Measurements from ENCODE around the gene SP110.
"Not testable (repeated sequence)": the region's sequence is repeated elsewhere in the genome, so short reads cannot be mapped to it uniquely, and the experiment has no call there.

Gene SP110

DNA sequence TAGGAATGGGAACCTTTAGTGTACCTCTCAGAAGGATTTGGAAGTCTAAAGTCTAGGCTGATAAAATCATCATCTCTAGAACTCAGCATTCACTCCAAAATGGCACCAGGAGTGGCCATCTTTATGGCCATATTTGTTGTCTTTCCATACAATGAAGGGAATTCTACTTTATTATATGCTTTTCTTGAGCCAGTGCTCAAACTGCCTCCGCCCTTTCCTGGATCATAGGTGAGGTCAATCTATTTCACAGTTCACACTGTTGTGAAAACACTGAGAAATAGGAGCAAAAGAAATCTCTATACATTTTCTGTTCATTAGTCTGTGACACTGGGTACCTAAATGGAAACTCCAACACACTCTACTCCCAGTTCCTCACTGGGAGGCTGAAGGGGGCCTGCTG, 55.6 kb downstream of the SP110 start:
- DNase-seq, result no peak

DNA sequence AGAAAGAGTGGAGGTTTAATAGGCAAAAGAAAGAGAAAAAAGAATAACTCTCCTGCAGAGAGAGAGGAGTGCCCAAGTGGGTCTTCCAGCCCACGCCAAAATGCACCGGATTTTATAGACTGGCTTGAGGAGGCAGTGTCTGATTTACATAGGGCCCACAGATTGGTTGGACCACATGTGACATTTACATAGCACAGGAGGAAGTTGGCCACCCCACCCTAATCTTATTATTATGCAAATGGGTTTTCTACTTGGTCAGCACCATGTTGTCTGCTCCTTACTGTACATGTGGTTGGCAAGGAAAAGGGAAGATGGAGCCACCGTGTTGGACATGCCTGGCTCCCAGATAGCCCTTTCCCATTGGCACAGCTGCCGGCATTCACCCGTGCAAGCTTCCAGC, 56.8 kb downstream of the SP110 start:
- no peak for DNase-seq

DNA sequence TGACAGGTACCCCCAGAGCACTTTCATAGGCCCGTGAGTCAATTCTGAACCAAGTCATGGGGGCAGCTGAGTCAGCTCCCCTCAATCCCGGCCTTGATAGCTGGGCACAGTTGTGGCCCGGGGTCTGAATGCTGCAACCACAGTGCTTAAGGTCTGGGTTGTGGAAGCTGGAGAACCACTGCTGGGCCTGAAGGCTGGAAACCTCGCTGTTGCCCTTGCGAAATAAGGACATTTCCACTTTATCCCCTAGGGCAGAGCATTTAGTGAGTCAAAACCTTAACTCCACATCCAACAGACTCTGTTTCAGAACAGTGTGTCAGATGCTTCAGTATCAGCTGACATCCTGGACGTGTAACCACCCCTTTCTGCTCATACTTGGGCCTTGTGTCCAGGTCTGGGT, 58.6 kb downstream of the SP110 start:
- no peak for DNase-seq

DNA sequence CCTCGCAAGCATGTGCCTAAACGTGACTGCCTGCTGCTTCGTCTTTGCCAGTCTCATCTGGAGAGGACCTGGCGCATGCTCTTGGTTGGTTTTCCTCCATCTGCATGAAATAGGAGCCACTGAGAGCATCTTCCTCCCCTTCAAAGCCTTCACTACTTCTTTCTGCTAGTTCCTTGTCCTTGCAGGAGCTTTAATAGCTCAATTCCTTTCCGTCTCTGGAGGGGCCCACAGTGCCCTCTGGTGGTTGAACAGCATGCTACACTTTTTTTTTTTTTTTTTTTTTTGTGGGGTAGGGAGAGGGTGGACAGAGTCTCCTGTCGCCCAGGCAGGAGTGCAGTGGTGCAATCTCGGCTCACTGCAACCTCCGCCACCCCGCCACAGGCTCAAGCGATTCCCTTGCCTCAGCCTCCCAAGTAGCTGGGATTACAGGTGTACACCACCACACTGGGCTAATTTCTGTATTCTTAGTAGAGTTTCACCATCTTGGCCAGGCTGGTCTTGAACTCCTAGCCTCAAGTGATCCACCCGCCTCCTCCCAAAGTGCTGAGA, 59.6 kb downstream of the SP110 start:
- peak; percentile 42 for DNase-seq

DNA sequence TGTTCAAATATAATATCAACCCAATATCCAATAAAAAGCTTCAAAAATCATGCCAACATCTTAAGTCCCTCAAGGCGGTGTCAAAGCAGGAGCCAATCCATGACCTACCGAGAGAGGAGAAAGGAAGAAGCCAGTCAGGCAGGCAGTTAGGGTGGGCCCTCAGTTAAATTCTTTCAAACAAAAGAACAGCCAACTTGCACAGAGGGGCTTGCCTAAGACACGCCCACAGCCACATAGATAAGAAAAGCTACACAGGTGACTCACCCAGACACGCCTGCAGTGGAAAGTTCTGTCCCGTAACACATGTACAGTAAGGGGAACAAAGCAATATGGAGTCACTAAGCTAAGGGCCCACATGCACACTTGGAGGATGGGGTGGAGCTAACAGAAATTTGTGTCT, 61.3 kb downstream of the SP110 start:
- no peak for DNase-seq

DNA sequence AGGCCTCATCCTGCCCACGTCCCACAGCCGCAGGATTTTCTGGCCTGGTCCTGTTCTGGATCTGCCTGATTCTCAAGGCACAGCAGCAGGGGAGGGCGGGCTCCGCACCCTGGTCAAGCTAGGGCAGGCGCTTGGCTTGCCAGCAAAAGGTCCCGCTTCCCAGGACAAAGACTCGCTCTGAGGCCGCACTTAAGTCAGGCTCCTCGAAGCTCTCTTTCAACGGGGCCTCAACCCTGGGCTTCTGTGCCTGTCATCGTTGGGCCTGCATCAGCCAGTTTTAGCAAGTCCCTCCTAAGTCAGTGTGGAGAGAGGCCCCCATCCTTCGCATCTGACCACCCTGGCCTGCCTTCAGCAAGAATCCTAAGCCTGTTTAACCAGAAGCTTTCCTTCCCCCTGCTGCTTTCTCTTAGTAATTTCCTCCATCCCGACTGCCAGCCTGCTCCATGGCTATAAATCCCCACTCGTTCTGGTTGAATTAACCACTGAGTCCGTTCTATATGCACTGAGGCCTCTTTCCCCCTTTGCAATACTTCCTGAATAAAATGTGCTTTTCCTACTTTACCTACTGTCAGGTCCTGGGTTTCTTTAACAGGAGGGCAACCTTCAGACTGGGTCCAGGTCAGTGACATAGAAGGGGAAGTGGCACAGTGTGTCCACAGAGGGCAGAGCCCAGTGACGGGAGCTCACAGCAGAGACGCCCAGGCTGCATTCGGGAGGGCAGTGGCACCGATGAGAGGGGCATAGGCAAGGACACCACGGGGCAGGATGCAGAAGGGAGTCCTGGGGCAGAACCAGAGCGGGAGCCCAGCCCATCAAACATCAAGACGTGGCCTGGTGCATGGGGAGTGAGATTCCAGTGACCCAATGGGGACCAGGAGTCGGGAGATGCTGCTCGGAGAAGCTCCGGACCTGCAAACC, 62.7 kb downstream of the SP110 start:
- DNase-seq, result no peak

DNA sequence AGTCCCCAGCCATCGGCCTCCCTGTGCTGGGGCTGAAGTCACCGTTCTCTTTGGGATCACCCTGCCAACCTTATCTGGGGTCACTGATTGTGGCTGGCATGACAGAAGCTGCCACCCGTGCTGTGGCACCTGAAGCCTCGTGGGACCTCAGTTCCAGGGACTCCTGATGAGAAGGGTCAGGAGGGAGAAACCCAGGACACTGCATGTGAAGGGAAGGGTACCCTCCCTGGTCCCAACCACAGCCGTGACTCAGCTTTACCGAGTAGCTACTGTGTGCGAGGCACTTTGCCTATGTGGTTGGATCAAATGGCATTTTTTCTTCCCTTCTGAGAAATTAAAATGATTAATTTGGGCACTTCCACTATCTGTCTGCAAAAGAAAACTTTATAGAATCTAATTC, 64.4 kb downstream of the SP110 start:
- no peak for DNase-seq

DNA sequence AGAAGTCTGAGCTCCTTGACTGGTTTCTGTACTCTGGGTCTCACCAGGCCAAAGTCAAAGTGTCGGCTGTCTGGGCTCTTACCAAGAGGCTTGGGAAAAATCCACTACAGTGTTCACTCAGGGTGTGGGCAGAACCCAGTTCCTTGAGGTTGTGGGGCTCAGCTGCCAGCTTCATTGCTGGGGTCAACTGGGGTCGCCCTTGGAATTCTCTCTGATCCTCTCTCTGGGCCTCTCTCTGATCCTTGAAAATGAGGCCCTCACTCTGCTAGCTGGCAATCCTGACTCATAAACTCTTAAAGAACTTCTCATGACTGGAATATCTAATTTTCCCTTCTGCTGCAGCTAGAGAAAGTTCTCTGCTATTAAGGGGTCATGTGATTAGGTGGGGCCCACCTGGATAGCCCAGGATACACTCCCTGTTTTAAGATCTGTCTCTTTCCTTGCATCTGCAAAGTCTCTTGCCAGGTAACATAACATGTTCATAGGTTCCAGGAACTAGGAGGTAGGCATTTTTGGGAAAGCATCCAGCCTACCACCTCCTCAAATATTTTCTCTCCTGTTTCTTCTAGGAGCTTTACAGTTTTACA, 66.3 kb downstream of the SP110 start:
- DNase-seq, result no peak

DNA sequence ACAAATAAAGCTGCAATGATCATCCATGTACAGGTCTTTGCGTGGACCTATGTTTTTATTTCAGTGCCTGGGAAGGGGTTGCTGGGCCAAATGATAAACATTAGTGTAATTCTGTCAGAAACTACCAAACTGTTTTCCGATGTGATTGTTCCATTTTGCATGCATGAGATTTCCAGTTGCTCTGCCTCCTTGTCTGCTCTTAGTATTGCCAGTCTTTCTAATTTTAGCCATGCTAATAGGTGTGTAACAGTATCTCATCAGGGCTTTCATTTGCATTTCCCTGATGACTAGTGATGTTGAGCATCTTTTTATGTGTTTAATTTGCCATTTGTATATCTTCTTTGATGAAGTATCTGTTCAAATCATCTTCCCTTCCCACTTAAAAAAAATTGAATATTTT, 67.5 kb downstream of the SP110 start:
- DNase-seq, result no peak

DNA sequence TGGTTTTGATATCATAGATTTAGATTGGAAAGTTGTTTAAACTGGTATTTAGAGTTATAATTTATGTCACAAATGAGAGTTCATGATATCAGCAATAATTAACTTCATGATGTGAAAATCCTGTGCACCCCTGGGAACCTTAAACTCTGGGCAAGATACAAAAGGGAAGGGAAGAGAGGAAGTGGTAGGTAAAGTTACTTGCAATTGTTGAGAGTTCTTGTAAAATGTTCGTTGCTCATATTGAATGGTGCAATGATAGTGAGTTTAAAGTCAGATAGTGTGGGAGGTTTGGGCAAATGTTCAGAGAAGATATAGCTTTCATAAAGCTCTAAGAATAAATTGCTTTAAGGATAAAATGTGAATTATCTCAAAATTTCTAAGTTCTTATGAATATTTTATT, 75.4 kb downstream of the SP110 start:
- DNase-seq, result no peak

DNA sequence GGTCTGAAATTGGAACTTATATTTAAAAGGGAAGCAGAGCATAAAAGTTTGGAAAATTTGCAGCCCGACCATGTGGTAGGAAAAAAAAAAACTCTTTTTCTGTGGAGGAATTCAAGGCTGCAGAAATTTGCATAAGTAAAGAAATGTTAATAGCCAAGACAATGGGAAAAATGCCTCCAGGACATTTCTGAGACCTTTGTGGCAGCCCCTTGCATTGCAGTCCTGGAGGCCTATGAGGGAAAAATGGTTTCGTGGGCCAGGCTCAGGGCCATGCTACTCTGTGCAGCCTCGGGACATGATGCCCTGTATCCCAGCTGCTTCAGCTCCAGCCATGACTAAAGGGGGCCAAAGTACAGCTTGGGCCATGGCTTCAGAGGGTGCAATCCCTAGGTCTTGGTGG, 79.1 kb downstream of the SP110 start:
- DNase-seq, result no peak

DNA sequence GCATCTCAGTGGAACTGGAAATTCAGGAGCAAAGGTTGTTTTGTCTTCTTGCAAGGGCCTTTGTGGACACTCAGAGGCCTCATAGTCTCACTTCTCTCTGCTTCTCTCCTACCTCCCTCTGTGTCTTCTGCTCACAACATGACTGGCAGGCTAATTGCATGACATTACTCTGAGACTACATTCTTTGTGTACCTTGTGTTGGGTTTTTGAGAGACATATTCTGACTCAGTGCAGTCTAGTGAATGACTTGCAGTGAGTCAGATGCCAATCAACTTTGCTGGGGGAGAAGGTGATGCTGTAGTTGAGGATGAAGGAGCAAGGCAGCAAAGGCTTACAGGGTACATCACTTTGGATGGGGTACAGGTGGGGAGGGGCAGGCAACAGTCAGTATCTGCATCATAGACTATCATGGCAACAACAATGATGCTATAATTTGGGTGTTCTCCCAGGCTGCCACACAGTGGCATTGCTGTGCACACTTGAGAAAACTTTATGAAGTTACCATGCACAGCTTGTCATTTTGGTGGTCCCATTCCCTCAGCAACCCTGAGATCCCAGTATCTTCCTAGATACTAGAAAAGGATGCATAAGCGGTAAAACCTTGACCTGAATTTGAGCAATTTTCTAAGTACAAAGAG, 81.8 kb downstream of the SP110 start:
- no peak for DNase-seq

DNA sequence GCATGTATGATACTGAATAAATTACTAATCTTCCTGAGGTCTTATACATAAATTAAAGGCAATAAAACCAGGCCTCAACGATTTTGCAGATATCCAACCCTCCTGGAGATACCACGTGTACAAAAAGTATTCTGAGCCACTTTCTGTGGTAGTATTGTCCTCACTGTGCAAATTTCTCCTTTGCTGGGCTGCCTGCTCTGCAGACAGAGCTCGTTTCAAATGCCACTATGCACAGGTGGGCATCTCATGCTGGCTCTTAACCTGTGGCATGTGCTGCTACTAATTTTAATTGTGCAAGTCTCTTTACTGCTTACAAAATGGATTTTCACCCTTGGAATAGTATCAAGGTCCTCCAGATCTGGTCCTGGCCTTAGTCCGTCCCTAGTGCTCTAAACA, 84.7 kb downstream of the SP110 start:
- DNase-seq, result no peak

DNA sequence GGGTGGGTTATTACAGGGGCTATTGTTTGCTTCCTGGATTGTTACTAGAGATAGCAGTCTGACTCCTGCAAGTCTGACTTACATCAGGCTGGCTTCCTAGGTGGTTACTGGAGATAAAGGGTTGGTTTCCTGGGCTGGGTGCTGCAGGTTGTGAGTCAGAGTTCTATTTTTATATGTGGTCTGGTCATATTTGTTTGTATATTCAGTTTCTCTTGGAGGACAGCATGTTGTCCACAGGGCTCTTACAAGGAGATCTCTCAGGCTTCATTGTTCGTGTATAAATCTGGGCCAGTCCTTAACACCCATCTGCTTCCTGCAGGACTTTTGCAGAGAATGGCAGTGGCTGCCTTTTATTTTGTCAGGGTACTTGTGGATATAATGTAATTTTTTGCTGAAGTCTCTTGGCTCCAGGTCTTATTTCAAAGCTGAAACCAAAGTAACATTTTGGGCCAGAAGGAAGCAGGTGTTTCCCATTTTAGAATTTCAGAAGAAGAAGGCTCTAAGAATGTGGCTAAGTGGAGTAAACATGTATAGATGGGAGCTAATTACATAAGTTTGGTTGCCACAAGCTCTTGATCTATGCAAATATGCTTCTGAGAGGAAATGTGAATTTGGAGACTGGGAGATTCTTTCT, 85.2 kb downstream of the SP110 start:
- no peak for DNase-seq

DNA sequence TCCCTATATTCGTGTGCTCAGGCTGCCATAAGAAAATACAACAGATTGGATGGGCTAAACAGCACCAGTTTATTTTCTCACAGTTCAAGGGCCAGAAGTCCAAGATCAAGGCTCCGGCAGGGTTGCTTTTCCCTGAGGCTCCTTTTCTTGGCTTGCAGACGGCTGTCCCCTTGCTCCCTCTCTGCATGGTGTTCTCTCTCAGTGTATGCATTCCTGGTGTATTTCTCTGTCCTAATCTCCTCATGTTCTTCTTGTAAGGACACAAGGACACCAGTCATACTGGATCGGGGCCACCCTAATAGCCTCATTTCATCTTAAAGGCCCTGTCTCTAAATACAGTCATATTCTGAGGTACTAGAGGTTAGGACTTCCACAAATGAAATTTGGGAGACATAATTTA, 88.4 kb downstream of the SP110 start:
- no peak for DNase-seq

DNA sequence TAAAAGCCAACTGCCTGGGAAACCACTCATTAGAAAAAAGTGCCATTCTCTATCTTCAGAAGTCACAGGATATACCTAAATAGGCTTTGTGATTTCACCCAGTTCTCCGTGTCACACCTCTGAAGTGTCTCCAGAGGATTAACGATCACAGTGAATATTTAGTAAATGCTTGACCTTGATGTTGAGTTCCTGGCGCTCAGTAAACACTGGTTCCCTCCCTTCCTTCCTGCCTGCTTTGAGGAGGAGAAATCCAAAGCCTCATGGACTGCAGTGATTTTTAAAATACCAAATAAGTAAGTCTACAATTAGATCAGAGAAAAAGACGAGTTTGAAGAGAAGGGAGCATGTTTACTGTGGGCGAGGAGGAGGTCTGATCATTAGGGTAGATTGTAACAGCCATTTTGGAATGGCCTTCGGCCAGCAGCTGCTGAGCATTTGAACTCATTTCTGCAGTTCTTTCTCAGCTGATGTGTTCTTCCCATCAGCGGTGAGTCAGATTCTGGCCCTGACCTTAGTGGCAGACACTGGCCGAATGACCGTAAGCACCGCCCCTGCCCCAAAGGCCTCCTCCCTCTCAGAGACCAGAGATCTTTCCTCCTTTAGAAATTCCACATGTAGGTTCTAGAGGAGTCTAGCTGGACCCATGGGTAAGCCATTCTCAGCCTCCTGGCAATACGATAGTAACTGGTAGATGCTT, 89.0 kb downstream of the SP110 start:
- no peak for DNase-seq

DNA sequence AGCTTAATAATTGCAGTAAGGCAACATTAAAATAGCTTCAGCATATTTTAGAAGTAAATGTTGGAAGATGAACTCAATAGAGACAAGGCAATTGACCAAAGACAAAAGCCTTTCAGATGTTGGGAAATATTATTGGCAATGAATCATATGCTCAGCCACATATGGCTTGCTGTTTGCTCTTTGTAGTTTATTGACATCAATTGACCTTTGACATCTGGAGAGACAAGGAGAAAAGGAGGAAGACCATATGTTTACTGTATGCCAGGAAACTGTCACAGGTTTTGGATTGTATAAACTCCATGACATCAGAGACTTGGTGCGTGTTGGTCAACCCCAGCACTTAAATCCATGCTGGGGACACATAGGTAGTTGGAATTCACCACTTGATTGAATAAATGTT, 90.4 kb downstream of the SP110 start:
- DNase-seq, result no peak

DNA sequence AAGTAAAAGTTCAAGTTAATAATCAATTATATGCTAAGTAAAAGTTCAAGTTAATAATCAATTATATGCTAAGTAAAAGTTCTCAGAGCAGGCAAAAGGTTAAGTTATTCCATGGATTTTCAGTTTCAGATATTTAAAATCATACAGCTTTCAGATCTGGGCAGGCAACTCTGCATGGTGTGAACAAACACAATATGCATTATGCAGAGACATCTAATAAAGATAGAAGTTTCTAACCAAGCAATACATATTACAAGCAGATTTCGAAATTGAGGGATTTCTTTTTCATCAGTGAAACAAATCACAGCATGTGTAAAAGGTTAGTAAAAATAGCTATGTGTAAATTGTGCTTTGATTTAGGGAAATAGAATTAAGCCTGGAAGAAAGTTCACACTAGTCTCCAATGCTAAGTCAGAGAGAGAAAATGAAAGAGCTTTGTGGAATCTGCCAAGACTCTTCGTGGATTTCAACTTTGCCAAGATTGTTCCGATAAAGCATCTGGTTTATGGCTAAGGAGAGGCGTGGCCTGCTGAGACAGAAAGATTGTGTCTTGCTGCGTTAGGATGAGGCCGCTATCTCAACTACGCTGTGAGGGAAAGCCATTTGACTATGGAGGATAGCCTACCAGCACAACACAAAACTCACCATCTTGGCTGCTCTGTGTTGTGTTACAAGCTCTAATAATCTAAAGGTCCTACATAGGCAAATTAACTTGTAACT, 91.0 kb downstream of the SP110 start:
- no peak for DNase-seq

DNA sequence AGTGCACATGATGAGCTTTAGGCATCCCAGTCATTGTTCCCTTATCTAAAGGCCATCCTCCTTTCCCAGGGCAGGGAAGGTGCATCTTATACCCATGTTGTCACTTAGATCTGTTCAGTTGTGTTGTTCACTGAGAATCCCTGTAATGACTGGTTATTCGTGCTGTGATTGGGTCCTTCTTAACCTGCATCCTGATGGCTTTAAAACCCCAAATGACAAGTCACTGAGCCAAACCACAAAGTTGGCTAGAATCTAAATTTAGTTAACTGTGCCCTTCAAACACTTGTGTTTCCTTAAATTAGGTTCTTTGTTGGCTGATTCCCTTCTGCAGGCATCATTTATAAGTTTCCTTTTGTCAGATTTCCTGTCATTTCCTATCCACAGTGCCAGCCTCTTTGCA, 92.6 kb downstream of the SP110 start:
- no peak for DNase-seq

DNA sequence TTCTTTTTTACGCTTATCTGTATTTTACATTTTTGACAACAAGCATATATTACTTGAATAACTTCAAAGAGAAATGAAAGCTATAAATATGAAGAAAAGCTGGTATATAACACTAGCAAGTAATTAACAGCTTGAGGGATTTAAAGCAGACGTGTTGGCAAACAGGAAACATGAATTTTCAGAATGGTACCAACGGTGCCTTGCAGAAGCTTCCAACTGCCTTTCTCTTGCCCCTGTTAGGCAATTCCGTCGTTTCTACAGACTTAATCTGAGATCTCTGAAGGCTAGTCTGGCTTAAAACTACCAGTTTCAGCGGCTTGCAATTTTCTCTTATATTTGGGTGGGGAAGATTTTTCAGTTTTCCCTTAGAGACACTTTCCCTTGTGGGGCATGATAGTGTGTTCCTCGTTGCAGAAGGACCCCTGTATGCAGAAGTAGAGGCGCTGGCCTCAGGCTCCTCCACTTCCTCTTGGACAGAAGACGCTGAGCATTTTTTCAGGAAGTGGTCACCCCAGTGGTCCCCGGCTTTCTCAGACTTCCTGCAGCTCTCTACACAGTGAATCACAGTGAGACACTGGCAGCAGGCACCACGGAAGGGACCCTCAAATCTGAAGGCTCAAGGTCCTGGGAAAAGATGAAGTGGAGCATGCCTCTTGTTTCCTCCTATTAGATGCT, 94.9 kb downstream of the SP110 start:
- no peak for DNase-seq

DNA sequence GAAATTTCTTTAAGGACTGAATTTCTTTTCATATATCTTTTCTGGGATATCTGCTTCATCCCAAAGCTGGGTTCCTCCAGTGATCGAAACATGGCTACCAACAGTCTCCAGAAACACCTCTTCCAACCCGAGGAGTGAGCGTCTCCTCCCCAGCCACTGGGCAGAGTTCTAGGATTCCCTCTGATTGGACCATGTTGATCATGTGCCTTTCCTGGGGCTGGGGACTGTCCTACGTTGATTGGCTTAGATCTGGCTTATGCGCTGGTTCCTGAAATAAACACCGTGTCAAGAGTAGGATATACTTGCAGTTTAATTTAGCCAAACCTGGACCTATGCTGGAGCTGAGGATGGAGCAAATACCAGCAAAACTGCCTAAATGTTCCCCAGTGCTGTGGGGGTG, 95.5 kb downstream of the SP110 start:
- no peak for DNase-seq

DNA sequence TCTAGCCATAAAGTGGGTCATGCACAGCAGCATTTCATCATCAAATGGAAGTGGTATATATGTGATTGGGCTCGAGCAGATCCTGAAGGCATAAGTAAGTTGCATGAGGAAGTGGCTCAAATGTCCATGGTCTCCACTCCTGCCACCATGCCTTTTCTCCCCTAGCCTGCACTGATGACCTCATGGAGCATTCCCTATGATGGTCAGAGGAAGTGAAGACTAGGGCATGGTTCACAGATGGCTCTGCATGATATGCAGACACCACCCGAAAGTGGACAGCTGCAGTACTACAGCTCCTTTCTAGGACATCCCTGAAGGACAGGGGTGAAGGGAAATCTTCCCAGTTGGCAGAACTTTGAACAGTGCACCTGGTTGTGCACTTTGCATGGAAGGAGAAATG, 99.4 kb downstream of the SP110 start:
- not testable (repeated sequence) for DNase-seq
